T-helper 2 cell treated with Interferon-gamma antibody and Interleukin-4, amounts not matched to agents 5 μg/mL and 100 μg/mL, for 36 hours (primary cell): ENCODE measurements around the gene C2CD2.
A peak's percentile ranks its signal among the peaks of the same experiment; 100 is the strongest.

Experiments
- DNase-seq: peaks from one replicate; pipeline ENCODE4 v3.0.0; 2021; ENCODE audit warnings: low spot score
- H3K27ac Mint-ChIP-seq: one replicate; pipeline ENCODE4 v1.8.0; 2021; ENCODE audit warnings: mild to moderate bottlenecking, mixed read lengths
- H3K27me3 Mint-ChIP-seq: one replicate; pipeline ENCODE4 v1.8.0; 2021; ENCODE audit warnings: low read depth, mixed read lengths
- H3K36me3 Mint-ChIP-seq: one replicate; pipeline ENCODE4 v1.8.0; 2021; ENCODE audit warnings: low read depth, mixed read lengths
- H3K4me1 Mint-ChIP-seq: one replicate; pipeline ENCODE4 v1.8.0; 2021; ENCODE audit warnings: low read depth, mixed read lengths
- H3K4me3 Mint-ChIP-seq: one replicate; pipeline ENCODE4 v1.8.0; 2022; ENCODE audit warnings: mild to moderate bottlenecking, moderate library complexity, mixed read lengths
- H3K9me3 Mint-ChIP-seq: one replicate; pipeline ENCODE4 v1.8.0; 2021; ENCODE audit warnings: mixed read lengths

Gene C2CD2

GRCh38 chr21:41879190-41879998, 74.4 kb downstream of the C2CD2 start, which contains the start of gene PRDM15:
TSS of gene PRDM15 (minus strand) at chr21:41879344. CDS start at chr21:41860363, 18,981 bp downstream.
- Mint-ChIP-seq H3K36me3 (no peaks in the 10 kb centered on the region), H3K27ac (peak within 1 kb of the TSS; percentile 97), H3K4me1 (peaks cover 13% of the 10 kb centered on the region), H3K4me3 (peak within 1 kb of the TSS; percentile 87), H3K9me3 (no peaks in the 10 kb centered on the region), H3K27me3 (no peaks in the 10 kb centered on the region)
- DNase-seq: peak; percentile 84

- no peak overlapping the region for H3K27ac Mint-ChIP-seq
- peaks cover 13% of the 10 kb centered on the region for H3K4me1 Mint-ChIP-seq
- H3K36me3 Mint-ChIP-seq: no peaks in the 10 kb centered on the region
- peak; percentile 74 for DNase-seq
- H3K9me3 Mint-ChIP-seq: no peaks in the 10 kb centered on the region
- no peak overlapping the region for H3K4me3 Mint-ChIP-seq
- H3K27me3 Mint-ChIP-seq: no peaks in the 10 kb centered on the region
Measured at GRCh38 chr21:41878831-41879189, 75.0 kb downstream of the C2CD2 start.

GRCh38 chr21:41877901-41878830, 75.7 kb downstream of the C2CD2 start:
- peak overlapping the region; percentile 85 for H3K27ac Mint-ChIP-seq
- peak; percentile 15 for DNase-seq
- peaks cover 13% of the 10 kb centered on the region for H3K4me1 Mint-ChIP-seq
- no peaks in the 10 kb centered on the region for H3K36me3 Mint-ChIP-seq
- H3K9me3 Mint-ChIP-seq: no peaks in the 10 kb centered on the region
- H3K4me3 Mint-ChIP-seq: peak overlapping the region; percentile 87
- H3K27me3 Mint-ChIP-seq: no peaks in the 10 kb centered on the region

GRCh38 chr21:41876928-41877652, 76.7 kb downstream of the C2CD2 start:
- no peak for DNase-seq
- no peaks in the 10 kb centered on the region for H3K27me3 Mint-ChIP-seq
- no peaks in the 10 kb centered on the region for H3K9me3 Mint-ChIP-seq
- H3K36me3 Mint-ChIP-seq: no peaks in the 10 kb centered on the region
- H3K27ac Mint-ChIP-seq: no peak overlapping the region
- H3K4me1 Mint-ChIP-seq: peaks cover 13% of the 10 kb centered on the region
- peak overlapping the region; percentile 87 for H3K4me3 Mint-ChIP-seq

- Mint-ChIP-seq H3K36me3 (no peaks in the 10 kb centered on the region), H3K27ac (no peak overlapping the region), H3K27me3 (no peaks in the 10 kb centered on the region), H3K4me1 (peaks cover 13% of the 10 kb centered on the region), H3K9me3 (no peaks in the 10 kb centered on the region), H3K4me3 (no peak overlapping the region)
- no peak for DNase-seq
Measured at GRCh38 chr21:41876396-41876795, 77.4 kb downstream of the C2CD2 start.

GRCh38 chr21:41875086-41875485, 78.7 kb downstream of the C2CD2 start:
- Mint-ChIP-seq H3K4me3 (no peak overlapping the region), H3K4me1 (peaks cover 13% of the 10 kb centered on the region), H3K27me3 (no peaks in the 10 kb centered on the region), H3K27ac (no peak overlapping the region), H3K9me3 (no peaks in the 10 kb centered on the region), H3K36me3 (no peaks in the 10 kb centered on the region)
- no peak for DNase-seq

- Mint-ChIP-seq H3K4me1 (peaks cover 10% of the 10 kb centered on the region), H3K27ac (peak overlapping the region; percentile 55), H3K27me3 (no peaks in the 10 kb centered on the region)
Measured at GRCh38 chr21:41874611-41875010, 79.2 kb downstream of the C2CD2 start.

GRCh38 chr21:41873426-41873825, 80.4 kb downstream of the C2CD2 start:
- no peak for DNase-seq
- peaks cover 10% of the 10 kb centered on the region for H3K4me1 Mint-ChIP-seq
- no peaks in the 10 kb centered on the region for H3K9me3 Mint-ChIP-seq
- no peak overlapping the region for H3K27ac Mint-ChIP-seq
- H3K4me3 Mint-ChIP-seq: no peak overlapping the region
- H3K27me3 Mint-ChIP-seq: no peaks in the 10 kb centered on the region
- no peaks in the 10 kb centered on the region for H3K36me3 Mint-ChIP-seq

More at GRCh38 chr21:41874611-41875010, 79.2 kb downstream of the C2CD2 start:
- H3K4me3 Mint-ChIP-seq: no peak overlapping the region
- DNase-seq: no peak
- no peaks in the 10 kb centered on the region for H3K36me3 Mint-ChIP-seq
- H3K9me3 Mint-ChIP-seq: no peaks in the 10 kb centered on the region

- no peak for DNase-seq
- Mint-ChIP-seq H3K27ac (no peak overlapping the region), H3K36me3 (no peaks in the 10 kb centered on the region), H3K9me3 (no peaks in the 10 kb centered on the region), H3K4me3 (no peak overlapping the region), H3K27me3 (no peaks in the 10 kb centered on the region), H3K4me1 (peaks cover 9% of the 10 kb centered on the region)
Measured at GRCh38 chr21:41873005-41873404, 80.8 kb downstream of the C2CD2 start.

- Mint-ChIP-seq H3K4me1 (peaks cover 2% of the 10 kb centered on the region), H3K9me3 (no peaks in the 10 kb centered on the region), H3K36me3 (no peaks in the 10 kb centered on the region), H3K4me3 (no peak overlapping the region), H3K27ac (no peak overlapping the region), H3K27me3 (no peaks in the 10 kb centered on the region)
- DNase-seq: no peak
Measured at GRCh38 chr21:41871293-41872030, 82.4 kb downstream of the C2CD2 start.

GRCh38 chr21:41869771-41870170, 84.0 kb downstream of the C2CD2 start:
- Mint-ChIP-seq H3K27me3 (no peaks in the 10 kb centered on the region), H3K36me3 (peaks cover 2% of the 10 kb centered on the region), H3K27ac (no peak overlapping the region), H3K4me1 (peaks cover 15% of the 10 kb centered on the region), H3K9me3 (no peaks in the 10 kb centered on the region), H3K4me3 (no peak overlapping the region)
- no peak for DNase-seq

- H3K4me1 Mint-ChIP-seq: peaks cover 18% of the 10 kb centered on the region
- no peaks in the 10 kb centered on the region for H3K9me3 Mint-ChIP-seq
- H3K27ac Mint-ChIP-seq: no peak overlapping the region
- DNase-seq: no peak
- peaks cover 2% of the 10 kb centered on the region for H3K36me3 Mint-ChIP-seq
- H3K27me3 Mint-ChIP-seq: no peaks in the 10 kb centered on the region
- H3K4me3 Mint-ChIP-seq: no peak overlapping the region
Measured at GRCh38 chr21:41868062-41868710, 85.6 kb downstream of the C2CD2 start.

GRCh38 chr21:41867313-41867712, 86.5 kb downstream of the C2CD2 start:
- H3K36me3 Mint-ChIP-seq: peaks cover 2% of the 10 kb centered on the region
- H3K4me3 Mint-ChIP-seq: no peak overlapping the region
- peaks cover 18% of the 10 kb centered on the region for H3K4me1 Mint-ChIP-seq
- H3K27ac Mint-ChIP-seq: no peak overlapping the region
- no peaks in the 10 kb centered on the region for H3K9me3 Mint-ChIP-seq
- no peak for DNase-seq
- no peaks in the 10 kb centered on the region for H3K27me3 Mint-ChIP-seq
